Neural progenitor cell (in vitro differentiated cells): ENCODE results near the gene MSLN. TPM values are rescaled to one million over a fixed set of nuclear protein-coding genes. Genes with fewer than 3 reads are reported as not detected.
"Not testable (repeated sequence)": the region's sequence is repeated elsewhere in the genome, so short reads cannot be mapped to it uniquely, and the experiment has no call there.

ENCODE experiments used
- DNase-seq: peaks from one replicate; pipeline ENCODE4 v3.0.0-alpha.2; 2016; ENCODE audit warnings: low spot score
- H2AFZ ChIP-seq: fragments of 200-600 bp; sonication (generic); replicated peaks from 2 replicates; pipeline ENCODE4 v1.6.1; 2016; ENCODE audit warnings: antibody characterized with exemption
- H3F3A ChIP-seq: fragments of 200-600 bp; sonication (generic); 2 replicates; pipeline ENCODE4 v1.6.1; 2016; ENCODE audit warnings: antibody characterized with exemption, low read depth
- H3K27ac ChIP-seq: fragments of 200-600 bp; sonication (generic); 2 replicates; pipeline ENCODE4 v1.5.1; 2016; ENCODE audit warnings: mild to moderate bottlenecking
- H3K27me3 ChIP-seq: fragments of 200-600 bp; sonication (generic); 2 replicates; pipeline ENCODE4 v1.6.1; 2016; ENCODE audit warnings: mild to moderate bottlenecking, moderate library complexity
- H3K36me3 ChIP-seq: fragments of 200-600 bp; sonication (generic); 2 replicates; pipeline ENCODE4 v1.5.1; 2016
- H3K4me1 ChIP-seq: fragments of 200-600 bp; sonication (generic); 2 replicates; pipeline ENCODE4 v1.6.1; 2016; ENCODE audit warnings: mixed run types
- H3K4me2 ChIP-seq: fragments of 200-600 bp; sonication (generic); 2 replicates; pipeline ENCODE4 v1.6.1; 2016
- H3K4me3 ChIP-seq: fragments of 200-600 bp; sonication (generic); 2 replicates; pipeline ENCODE4 v1.5.1; 2016
- H3K79me2 ChIP-seq: fragments of 200-600 bp; sonication (generic); 2 replicates; pipeline ENCODE4 v1.6.1; 2016; ENCODE audit warnings: low read depth
- H3K9ac ChIP-seq: fragments of 200-600 bp; sonication (generic); 2 replicates; pipeline ENCODE4 v1.6.1; 2016
- H3K9me3 ChIP-seq: fragments of 200-600 bp; sonication (generic); 2 replicates; pipeline ENCODE4 v1.5.1; 2016; ENCODE audit warnings: low read depth
- H4K20me1 ChIP-seq: fragments of 200-600 bp; sonication (generic); 2 replicates; pipeline ENCODE4 v1.6.1; 2016; ENCODE audit warnings: low read depth
- H3K27ac Mint-ChIP-seq: 3 replicates; pipeline ENCODE4 v1.8.0; 2021; ENCODE audit warnings: mixed read lengths
- H3K27me3 Mint-ChIP-seq: 2 replicates; pipeline ENCODE4 v1.8.0; 2022; ENCODE audit warnings: low read depth, mild to moderate bottlenecking, inconsistent platforms, moderate library complexity, mixed read lengths; ENCODE audit not compliant: insufficient read depth
- H3K36me3 Mint-ChIP-seq: 3 replicates; pipeline ENCODE4 v1.8.0; 2021; ENCODE audit warnings: mixed read lengths
- H3K4me1 Mint-ChIP-seq: 3 replicates; pipeline ENCODE4 v1.8.0; 2021; ENCODE audit warnings: mixed read lengths
- H3K4me3 Mint-ChIP-seq: 3 replicates; pipeline ENCODE4 v1.8.0; 2021; ENCODE audit warnings: mild to moderate bottlenecking, moderate library complexity, mixed read lengths
- H3K9me3 Mint-ChIP-seq: 3 replicates; pipeline ENCODE4 v1.8.0; 2020; ENCODE audit warnings: mixed read lengths
- CTCF ChIP-seq: fragments of 200-600 bp; sonication (generic); IDR thresholded peaks from 2 replicates; pipeline ENCODE4 v1.5.1; 2017; ENCODE audit warnings: antibody characterized with exemption, mild to moderate bottlenecking
- EZH2 ChIP-seq: fragments of 200-600 bp; sonication (generic); IDR thresholded peaks from 2 replicates; pipeline ENCODE4 v1.6.1; 2017; ENCODE audit warnings: antibody characterized with exemption, mild to moderate bottlenecking, moderate library complexity
- EZH2phosphoT487 ChIP-seq: fragments of 200-600 bp; sonication (generic); IDR thresholded peaks from 2 replicates; pipeline ENCODE4 v1.6.1; 2017; ENCODE audit warnings: antibody characterized with exemption
- total RNA-seq: library from RNA; depleted of rRNA; stranded (reverse); fragments of >200 nt; gene quantifications from 2 replicates; pipeline ENCODE4 v1.2.3, GENCODE V29; 2015; ENCODE audit warnings: low replicate concordance

MSLN gene
- total RNA-seq, 1 donor from 2014 or later = 0.82 TPM

- H3K4me2 ChIP-seq, H2AFZ ChIP-seq, H3K36me3 Mint-ChIP-seq, H3K79me2 ChIP-seq, H3K4me3 ChIP-seq, H3K27ac ChIP-seq, H3K9ac ChIP-seq, H3K36me3 ChIP-seq, H3K9me3 ChIP-seq, H3K9me3 Mint-ChIP-seq: not testable (repeated sequence)
- H3K27me3 ChIP-seq = peaks cover 68% of the 10 kb centered on the region
- TF ChIP-seq CTCF = peak; percentile 61
- peaks cover 30% of the 10 kb centered on the region for H4K20me1 ChIP-seq
- peaks cover 19% of the 10 kb centered on the region for H3K27me3 Mint-ChIP-seq
- peaks cover 48% of the 10 kb centered on the region for H3K4me1 Mint-ChIP-seq
- peaks cover 34% of the 10 kb centered on the region for H3F3A ChIP-seq
- peak; percentile 75 for DNase-seq
- H3K4me1 ChIP-seq = peaks cover 31% of the 10 kb centered on the region
- H3K4me3 Mint-ChIP-seq = peak overlapping the region; percentile 17
- peak overlapping the region; percentile 28 for H3K27ac Mint-ChIP-seq
Measured at GRCh38 chr16:712740-713250, 47.7 kb upstream of the MSLN start.

DNA sequence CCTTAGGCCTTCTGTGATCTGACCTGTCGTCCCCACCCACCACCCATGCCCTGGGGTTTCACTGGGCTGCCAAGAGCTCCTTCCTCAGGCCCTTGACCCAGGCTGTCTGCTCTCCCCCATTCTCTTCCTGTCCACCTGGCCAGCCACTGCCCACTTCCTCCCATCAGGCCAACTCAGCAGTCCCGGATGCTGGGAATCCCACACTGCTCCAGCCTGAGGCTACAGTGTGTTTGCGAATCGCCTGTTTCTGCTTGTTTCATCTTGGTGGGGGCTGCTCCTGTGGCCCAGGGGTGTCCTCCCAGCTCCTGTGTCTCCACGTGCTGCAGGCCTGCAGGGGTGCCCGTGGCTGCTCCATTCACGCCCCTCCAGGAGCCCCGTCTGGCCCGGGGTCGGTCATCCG, 46.5 kb upstream of the MSLN start:
- DNase-seq = no peak
- Mint-ChIP-seq H3K4me1 (peaks cover 52% of the 10 kb centered on the region), H3K27ac (no peak overlapping the region), H3K27me3 (peaks cover 10% of the 10 kb centered on the region), H3K9me3 (no peaks in the 10 kb centered on the region), H3K36me3 (peaks cover 2% of the 10 kb centered on the region), H3K4me3 (peak overlapping the region; percentile 77)
- no peak overlapping the region for H3K27ac ChIP-seq
- H4K20me1 ChIP-seq = peaks cover 41% of the 10 kb centered on the region
- H3K27me3 ChIP-seq = peaks cover 56% of the 10 kb centered on the region
- TF ChIP-seq CTCF (no peak), EZH2 (no peak), EZH2phosphoT487 (no peak)
- no peaks in the 10 kb centered on the region for H3K36me3 ChIP-seq
- peaks cover 37% of the 10 kb centered on the region for H3K4me1 ChIP-seq
- peaks cover 34% of the 10 kb centered on the region for H3F3A ChIP-seq
- H2AFZ ChIP-seq = no peak overlapping the region
- no peaks in the 10 kb centered on the region for H3K79me2 ChIP-seq
- H3K4me3 ChIP-seq = no peak overlapping the region
- H3K4me2 ChIP-seq = peak overlapping the region; percentile 73
- no peaks in the 10 kb centered on the region for H3K9me3 ChIP-seq
- no peak overlapping the region for H3K9ac ChIP-seq

- Mint-ChIP-seq H3K36me3 (peaks cover 2% of the 10 kb centered on the region), H3K4me3 (peak within 1 kb of the TSS; percentile 88), H3K27ac (peak within 1 kb of the TSS; percentile 72), H3K27me3 (peaks cover 5% of the 10 kb centered on the region), H3K4me1 (peaks cover 50% of the 10 kb centered on the region), H3K9me3 (no peaks in the 10 kb centered on the region)
- H3K27me3 ChIP-seq = peaks cover 48% of the 10 kb centered on the region
- H3K4me2 ChIP-seq = peak within 1 kb of the TSS; percentile 92
- no peak within 1 kb of the TSS for H3K9ac ChIP-seq
- no peaks in the 10 kb centered on the region for H3K79me2 ChIP-seq
- TF ChIP-seq EZH2phosphoT487 (no peak), CTCF (no peak), EZH2 (no peak)
- no peaks in the 10 kb centered on the region for H3K36me3 ChIP-seq
- no peaks in the 10 kb centered on the region for H3K9me3 ChIP-seq
- peak; percentile 97 for DNase-seq
- H3K27ac ChIP-seq = peak within 1 kb of the TSS; percentile 23
- H3K4me1 ChIP-seq = peaks cover 37% of the 10 kb centered on the region
- H4K20me1 ChIP-seq = peaks cover 44% of the 10 kb centered on the region
- peaks cover 31% of the 10 kb centered on the region for H3F3A ChIP-seq
- peak within 1 kb of the TSS; percentile 95 for H3K4me3 ChIP-seq
- no peak within 1 kb of the TSS for H2AFZ ChIP-seq
Measured at GRCh38 chr16:714558-715476, 45.7 kb upstream of the MSLN start, which contains the start of gene METRN. Gene METRN, plus strand, starts transcription at chr16:715118. Its CDS starts 172 bp downstream, at chr16:715290.
